Esophagus squamous epithelium (tissue), 4 donors: ENCODE measurements around the gene KRT40.

Source experiments
- POLR2A ChIP-seq, 4 donors: fragments of 450-650 bp; IDR thresholded peaks; one replicate each; pipeline ENCODE4 v1.6.1; 2017; ENCODE audit warnings: antibody characterized with exemption in 4 of 4, mild to moderate bottlenecking in 4 of 4, moderate library complexity in 3 of 4
- TF ChIP-seq, protein P1 (sequence below), 6 experiments: fragments of 450-650 bp in 4 of 6; fragments of 200-600 bp in 2 of 6; sonication (generic) in 2 of 6; IDR thresholded peaks; one replicate each; pipeline ENCODE4 v1.5.1; 2016 to 2019; ENCODE audit warnings: antibody characterized with exemption in 6 of 6, mild to moderate bottlenecking in 4 of 6, moderate library complexity in 4 of 6

DNA sequence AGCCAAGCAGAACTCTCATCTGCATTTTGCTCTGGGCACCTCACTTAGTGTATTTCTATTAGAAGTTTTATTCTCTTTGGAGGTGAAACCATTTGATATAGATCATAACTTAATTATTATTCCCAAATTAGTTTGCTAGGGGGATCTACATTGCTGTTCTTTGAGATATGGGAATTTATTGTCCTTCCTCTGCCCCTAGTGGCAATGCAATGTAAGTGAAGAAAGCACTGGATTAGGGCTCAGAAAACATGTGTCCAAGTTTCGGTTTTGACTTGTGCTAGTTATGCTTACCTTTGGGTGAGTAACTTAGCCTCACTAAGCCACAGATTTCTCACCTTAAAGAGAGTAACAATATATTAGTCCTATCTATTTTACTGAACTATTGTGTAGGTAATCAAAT lies 20.3 kb downstream of the KRT40 start:
- TF ChIP-seq, protein P1, sequence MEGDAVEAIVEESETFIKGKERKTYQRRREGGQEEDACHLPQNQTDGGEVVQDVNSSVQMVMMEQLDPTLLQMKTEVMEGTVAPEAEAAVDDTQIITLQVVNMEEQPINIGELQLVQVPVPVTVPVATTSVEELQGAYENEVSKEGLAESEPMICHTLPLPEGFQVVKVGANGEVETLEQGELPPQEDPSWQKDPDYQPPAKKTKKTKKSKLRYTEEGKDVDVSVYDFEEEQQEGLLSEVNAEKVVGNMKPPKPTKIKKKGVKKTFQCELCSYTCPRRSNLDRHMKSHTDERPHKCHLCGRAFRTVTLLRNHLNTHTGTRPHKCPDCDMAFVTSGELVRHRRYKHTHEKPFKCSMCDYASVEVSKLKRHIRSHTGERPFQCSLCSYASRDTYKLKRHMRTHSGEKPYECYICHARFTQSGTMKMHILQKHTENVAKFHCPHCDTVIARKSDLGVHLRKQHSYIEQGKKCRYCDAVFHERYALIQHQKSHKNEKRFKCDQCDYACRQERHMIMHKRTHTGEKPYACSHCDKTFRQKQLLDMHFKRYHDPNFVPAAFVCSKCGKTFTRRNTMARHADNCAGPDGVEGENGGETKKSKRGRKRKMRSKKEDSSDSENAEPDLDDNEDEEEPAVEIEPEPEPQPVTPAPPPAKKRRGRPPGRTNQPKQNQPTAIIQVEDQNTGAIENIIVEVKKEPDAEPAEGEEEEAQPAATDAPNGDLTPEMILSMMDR (IDR thresholded peaks at IDR 0.05), result peak; percentile 32 to 81 (median 67)
- no peak for TF ChIP-seq POLR2A (IDR thresholded peaks at IDR 0.05)
